ENCODE data around the gene SDF4.

The SDF4 gene

GRCh38 chr1:1274299-1274930 lies 42.6 kb upstream of the SDF4 start:
- ATAC-seq (ENCODE audit: insufficient read depth, low read depth), result no peak
- H3K4me3 ChIP-seq (ENCODE audit: low read depth in 1 of 2, low read length in 2 of 2), result peak overlapping the region; percentile 72 to 96
- H3K27ac ChIP-seq (ENCODE audit: low read length), result peak overlapping the region; percentile 91
- peak overlapping the region; percentile 99 for H3K4me2 ChIP-seq (ENCODE audit: insufficient read depth, low read length)
- H3K9me3 ChIP-seq (ENCODE audit: insufficient read depth, low read length, severe bottlenecking), result no peaks in the 10 kb centered on the region
- H3K9ac ChIP-seq (ENCODE audit: low read depth, low read length), result peak overlapping the region; percentile 86
- no peaks in the 10 kb centered on the region for H3K27me3 ChIP-seq (ENCODE audit: insufficient read depth, low read length, poor library complexity)
- H3K36me3 ChIP-seq (ENCODE audit: insufficient read depth, low read length), result peaks cover 28% of the 10 kb centered on the region
- TF ChIP-seq EZH2 (IDR thresholded peaks at IDR 0.05; ENCODE audit: borderline replicate concordance, low read depth, low read length, severe bottlenecking), result no peak
- TF ChIP-seq CTCF (IDR thresholded peaks at IDR 0.05; ENCODE audit: borderline replicate concordance, extremely low read depth, low read length, poor library complexity, severe bottlenecking), result no peak
- peaks cover 43% of the 10 kb centered on the region for H3K4me1 ChIP-seq (ENCODE audit: insufficient read depth, low read length)
- DNase-seq, result no peak
- peaks cover 50% of the 10 kb centered on the region for H3K79me2 ChIP-seq (ENCODE audit: insufficient read depth, low read length)
- peak overlapping the region; percentile 93 for H2AFZ ChIP-seq (ENCODE audit: low read depth, low read length)
- H4K20me1 ChIP-seq (ENCODE audit: insufficient read depth, low read length), result peaks cover 38% of the 10 kb centered on the region

GRCh38 chr1:1273512-1274298 lies 41.9 kb upstream of the SDF4 start, which contains the start of gene UBE2J2:
Gene UBE2J2 (minus strand): TSS chr1:1273854. CDS start chr1:1267992, 5,862 bp downstream.
- H3K9me3 ChIP-seq (ENCODE audit: insufficient read depth, low read length, severe bottlenecking), result no peaks in the 10 kb centered on the region
- TF ChIP-seq EZH2 (IDR thresholded peaks at IDR 0.05; ENCODE audit: borderline replicate concordance, low read depth, low read length, severe bottlenecking) (no peak), CTCF (IDR thresholded peaks at IDR 0.05; ENCODE audit: borderline replicate concordance, extremely low read depth, low read length, poor library complexity, severe bottlenecking) (no peak)
- peak within 1 kb of the TSS; percentile 93 for H2AFZ ChIP-seq (ENCODE audit: low read depth, low read length)
- peaks cover 30% of the 10 kb centered on the region for H3K36me3 ChIP-seq (ENCODE audit: insufficient read depth, low read length)
- DNase-seq, result peak; percentile 93
- H3K9ac ChIP-seq (ENCODE audit: low read depth, low read length), result peak within 1 kb of the TSS; percentile 86
- H3K4me3 ChIP-seq (ENCODE audit: low read depth in 1 of 2, low read length in 2 of 2), result peak within 1 kb of the TSS; percentile 89 to 96
- peak within 1 kb of the TSS; percentile 91 for H3K27ac ChIP-seq (ENCODE audit: low read length)
- peaks cover 55% of the 10 kb centered on the region for H3K79me2 ChIP-seq (ENCODE audit: insufficient read depth, low read length)
- no peaks in the 10 kb centered on the region for H3K27me3 ChIP-seq (ENCODE audit: insufficient read depth, low read length, poor library complexity)
- H3K4me1 ChIP-seq (ENCODE audit: insufficient read depth, low read length), result peaks cover 43% of the 10 kb centered on the region
- H3K4me2 ChIP-seq (ENCODE audit: insufficient read depth, low read length), result peak within 1 kb of the TSS; percentile 99
- ATAC-seq (ENCODE audit: insufficient read depth, low read depth), result peak; percentile 94
- H4K20me1 ChIP-seq (ENCODE audit: insufficient read depth, low read length), result peaks cover 41% of the 10 kb centered on the region

GRCh38 chr1:1273209-1273511 lies 41.4 kb upstream of the SDF4 start:
- peaks cover 43% of the 10 kb centered on the region for H3K4me1 ChIP-seq (ENCODE audit: insufficient read depth, low read length)
- no peak for DNase-seq
- peak overlapping the region; percentile 86 for H3K9ac ChIP-seq (ENCODE audit: low read depth, low read length)
- no peaks in the 10 kb centered on the region for H3K9me3 ChIP-seq (ENCODE audit: insufficient read depth, low read length, severe bottlenecking)
- peaks cover 36% of the 10 kb centered on the region for H3K36me3 ChIP-seq (ENCODE audit: insufficient read depth, low read length)
- H4K20me1 ChIP-seq (ENCODE audit: insufficient read depth, low read length), result peaks cover 46% of the 10 kb centered on the region
- peaks cover 60% of the 10 kb centered on the region for H3K79me2 ChIP-seq (ENCODE audit: insufficient read depth, low read length)
- peak overlapping the region; percentile 99 for H3K4me2 ChIP-seq (ENCODE audit: insufficient read depth, low read length)
- no peak for TF ChIP-seq CTCF (IDR thresholded peaks at IDR 0.05; ENCODE audit: borderline replicate concordance, extremely low read depth, low read length, poor library complexity, severe bottlenecking)
- TF ChIP-seq EZH2 (IDR thresholded peaks at IDR 0.05; ENCODE audit: borderline replicate concordance, low read depth, low read length, severe bottlenecking), result no peak
- H3K27ac ChIP-seq (ENCODE audit: low read length), result peak overlapping the region; percentile 67
- ATAC-seq (ENCODE audit: insufficient read depth, low read depth), result no peak
- H2AFZ ChIP-seq (ENCODE audit: low read depth, low read length), result peak overlapping the region; percentile 67
- H3K4me3 ChIP-seq (ENCODE audit: low read depth in 1 of 2, low read length in 2 of 2), result peak overlapping the region; percentile 89 to 92; a peak in 3 of 4 replicates
- no peaks in the 10 kb centered on the region for H3K27me3 ChIP-seq (ENCODE audit: insufficient read depth, low read length, poor library complexity)

Measured in DND-41 (cell line).